ENCODE results near the gene DNM2. TPM values are rescaled to one million over a fixed set of nuclear protein-coding genes. Genes with fewer than 3 reads are reported as not detected.
"Not testable (repeated sequence)": the region's sequence is repeated elsewhere in the genome, so short reads cannot be mapped to it uniquely, and the experiment has no call there.

DNM2 gene
- polyA plus RNA-seq, 2 of the 4 experiments (the other 2 are of a cell fraction), result 32.9 to 58.5 TPM

GRCh38 chr19:10855879-10856522, 138.1 kb downstream of the DNM2 start:
- no peak for TF ChIP-seq CBX8 (IDR thresholded peaks at IDR 0.05)
- TF ChIP-seq RNF2 (IDR thresholded peaks at IDR 0.05; ENCODE audit: borderline replicate concordance, low read depth), result no peak
- TF ChIP-seq FOSB (CRISPR knock-in tag; IDR thresholded peaks at IDR 0.05), result no peak
- ATAC-seq (peak; percentile 67 to 78; a peak in 3 of 6 replicates), DNase-seq (ENCODE audit: low read depth in 1 of 2, low spot score in 1 of 2) (peak; percentile 27 to 68), FAIRE-seq (no peak)
- ChIA-PET POLR2A (no interaction called here), CTCF (interaction anchor here (0.6 to 3.2 kb wide), 9 partner anchors 9 to 139 kb away, joined by 3 to 39 read pairs (median 4); partner anchors contain the start of genes CARM1 and DNM2)
- Histone ChIP-seq H3K9me3 (no peaks in the 10 kb centered on the region), H3K27ac (no peak overlapping the region), H3K4me2 (no peak overlapping the region), H3K4me3 (no peak overlapping the region), H3K4me1 (no peaks in the 10 kb centered on the region)
- WGBS (ENCODE audit: missing lambda C conversion rate), result 59% methylated on average over 5 of the region's 5 CpGs

DNA sequence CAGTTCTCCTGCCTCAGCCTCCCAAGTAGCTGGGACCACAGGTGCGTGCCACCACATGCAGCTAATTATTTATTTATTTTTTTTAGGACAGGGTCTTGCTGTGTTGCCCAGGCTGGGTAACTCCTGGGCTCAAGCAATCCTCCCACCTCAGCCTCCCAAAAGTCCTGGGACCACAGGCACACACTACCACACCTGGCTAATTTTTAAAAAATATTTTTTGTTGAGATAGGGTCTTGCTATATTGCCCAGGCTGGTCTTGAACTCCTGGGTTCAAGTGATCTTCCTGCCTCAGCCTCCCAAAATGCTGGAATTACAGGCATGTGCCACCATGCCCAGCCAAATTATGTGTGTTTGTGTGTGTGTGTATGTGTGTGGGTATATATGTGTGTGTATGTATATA, 139.0 kb downstream of the DNM2 start:
- FAIRE-seq; H3K9me3 ChIP-seq; POLR2A ChIA-PET; H3K27ac ChIP-seq; H3K4me2 ChIP-seq; ATAC-seq; H3K4me3 ChIP-seq; H3K4me1 ChIP-seq; DNase-seq (ENCODE audit: low read depth in 1 of 2, low spot score in 1 of 2): not testable (repeated sequence)
- 90% methylated on average over 1 of the region's 1 CpG for WGBS (ENCODE audit: missing lambda C conversion rate)
- CTCF ChIA-PET, result interaction anchor here (0.6 to 3.2 kb wide), 8 partner anchors 8 to 140 kb away, joined by 3 to 39 read pairs (median 4); partner anchors contain the start of genes CARM1 and DNM2

- DNase-seq (ENCODE audit: low read depth in 1 of 2, low spot score in 1 of 2) (no peak), FAIRE-seq (no peak), ATAC-seq (peak; percentile 27 to 58; a peak in 3 of 6 replicates)
- no peaks in the 10 kb centered on the region for H3K4me1 ChIP-seq
- H3K4me2 ChIP-seq, result no peak overlapping the region
- H3K27ac ChIP-seq, result no peak overlapping the region
- 37% methylated on average over 4 of the region's 4 CpGs for WGBS (ENCODE audit: missing lambda C conversion rate)
- no peaks in the 10 kb centered on the region for H3K9me3 ChIP-seq
- POLR2A ChIA-PET, result no interaction called here
- H3K4me3 ChIP-seq, result no peak overlapping the region
- TF ChIP-seq EP300 (IDR thresholded peaks at IDR 0.05) (no peak), RAD21 (conservative IDR thresholded peaks at IDR 0.05 in 1 of 2, IDR thresholded peaks at IDR 0.05 in 1 of 2) (0 out of 5 replicates have a peak, but pooled peaks of 1 of the 2 experiments have one; percentile 11)
- TF ChIP-seq, protein P1, sequence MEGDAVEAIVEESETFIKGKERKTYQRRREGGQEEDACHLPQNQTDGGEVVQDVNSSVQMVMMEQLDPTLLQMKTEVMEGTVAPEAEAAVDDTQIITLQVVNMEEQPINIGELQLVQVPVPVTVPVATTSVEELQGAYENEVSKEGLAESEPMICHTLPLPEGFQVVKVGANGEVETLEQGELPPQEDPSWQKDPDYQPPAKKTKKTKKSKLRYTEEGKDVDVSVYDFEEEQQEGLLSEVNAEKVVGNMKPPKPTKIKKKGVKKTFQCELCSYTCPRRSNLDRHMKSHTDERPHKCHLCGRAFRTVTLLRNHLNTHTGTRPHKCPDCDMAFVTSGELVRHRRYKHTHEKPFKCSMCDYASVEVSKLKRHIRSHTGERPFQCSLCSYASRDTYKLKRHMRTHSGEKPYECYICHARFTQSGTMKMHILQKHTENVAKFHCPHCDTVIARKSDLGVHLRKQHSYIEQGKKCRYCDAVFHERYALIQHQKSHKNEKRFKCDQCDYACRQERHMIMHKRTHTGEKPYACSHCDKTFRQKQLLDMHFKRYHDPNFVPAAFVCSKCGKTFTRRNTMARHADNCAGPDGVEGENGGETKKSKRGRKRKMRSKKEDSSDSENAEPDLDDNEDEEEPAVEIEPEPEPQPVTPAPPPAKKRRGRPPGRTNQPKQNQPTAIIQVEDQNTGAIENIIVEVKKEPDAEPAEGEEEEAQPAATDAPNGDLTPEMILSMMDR (IDR thresholded peaks at IDR 0.05), result peak; percentile 55
- CTCF ChIA-PET, result interaction anchor here (0.6 to 1.6 kb wide), 10 partner anchors 12 to 137 kb away, joined by 3 to 5 read pairs (median 3); partner anchors contain the start of genes CARM1 and TMED1
Observed at GRCh38 chr19:10858204-10858828, 140.4 kb downstream of the DNM2 start.

DNA sequence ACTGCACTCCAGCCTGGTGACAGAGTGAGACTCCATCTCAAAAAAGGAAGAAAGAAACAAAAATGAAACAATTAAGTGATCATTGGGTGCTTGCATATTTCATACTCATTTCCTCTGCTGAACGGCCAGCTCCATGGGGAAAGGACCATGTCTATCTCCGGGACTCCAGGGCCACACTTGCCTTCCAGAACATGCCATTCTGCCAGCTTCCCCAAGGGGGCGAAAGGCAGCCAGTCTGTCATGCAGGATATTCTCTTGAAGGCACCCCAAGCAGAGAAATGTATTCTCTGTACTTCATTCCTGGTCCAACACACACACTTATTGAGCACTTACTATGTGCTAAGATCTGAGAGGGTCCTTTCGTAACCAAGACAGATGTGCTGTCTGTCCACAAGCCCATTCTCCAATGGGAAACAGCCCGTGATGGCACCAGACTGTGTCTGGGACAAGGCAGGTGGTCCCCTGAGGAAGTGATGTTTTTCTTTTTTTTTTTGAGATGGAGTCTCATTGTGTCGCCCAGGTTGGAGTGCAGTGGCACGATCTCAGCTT, 143.3 kb downstream of the DNM2 start:
- WGBS (ENCODE audit: missing lambda C conversion rate), result 57% methylated on average over 7 of the region's 7 CpGs
- Histone ChIP-seq H3K4me1 (no peaks in the 10 kb centered on the region), H3K27ac (no peak overlapping the region), H3K4me2 (no peak overlapping the region), H3K4me3 (no peak overlapping the region), H3K9me3 (no peaks in the 10 kb centered on the region)
- FAIRE-seq (no peak), DNase-seq (ENCODE audit: low read depth in 1 of 2, low spot score in 1 of 2) (peak in 1 of 2 experiments; percentile 51), ATAC-seq (peak; percentile 55 to 64; a peak in 4 of 6 replicates)
- ChIA-PET CTCF (interaction anchor here (1.3 to 1.7 kb wide), 3 partner anchors 11 to 25 kb away, joined by 3 to 5 read pairs (median 4); partner anchors contain the start of gene TMED1), POLR2A (no interaction called here)
- TF ChIP-seq KDM1A (IDR thresholded peaks at IDR 0.05; ENCODE audit: low read depth) (no peak), ZSCAN20 (CRISPR knock-in tag; IDR thresholded peaks at IDR 0.05) (no peak), FOXS1 (CRISPR knock-in tag; IDR thresholded peaks at IDR 0.05) (no peak), BHLHE40 (IDR thresholded peaks at IDR 0.05; ENCODE audit: low read depth, low read length) (no peak), CEBPB (IDR thresholded peaks at IDR 0.05) (no peak), BCL3 (IDR thresholded peaks at IDR 0.05) (no peak), HDAC2 (IDR thresholded peaks at IDR 0.05) (no peak), ELK1 (IDR thresholded peaks at IDR 0.05; ENCODE audit: low read depth, low read length) (no peak)
